ENCODE measurements around the gene SELL. TPM values are rescaled to one million over a fixed set of nuclear protein-coding genes. Genes with fewer than 3 reads are reported as not detected.

SELL gene
- total RNA-seq, 1 donor = under 0.01 TPM

- Histone ChIP-seq H3K27me3 (ENCODE audit: insufficient read depth, low read length) (no peaks in the 10 kb centered on the region), H3K4me2 (ENCODE audit: insufficient read depth, low read length) (no peak overlapping the region), H3K4me3 (ENCODE audit: insufficient read depth, low read length) (no peak overlapping the region), H4K20me1 (ENCODE audit: insufficient read depth, low read length) (no peaks in the 10 kb centered on the region), H2AFZ (ENCODE audit: low read length) (no peak overlapping the region), H3K36me3 (ENCODE audit: insufficient read depth, low read length) (no peaks in the 10 kb centered on the region), H3K9me3 (ENCODE audit: low read depth, low read length) (no peaks in the 10 kb centered on the region), H3K4me1 (ENCODE audit: insufficient read depth, low read length) (no peaks in the 10 kb centered on the region), H3K27ac (ENCODE audit: low read depth, low read length) (no peak overlapping the region), H3K79me2 (ENCODE audit: insufficient read depth, low read length) (no peaks in the 10 kb centered on the region)
- no peak for TF ChIP-seq CTCF (IDR thresholded peaks at IDR 0.05; ENCODE audit: extremely low read depth, low read depth, low read length)
- no peak for DNase-seq (ENCODE audit: insufficient read length, low spot score, missing footprints)
Measured at GRCh38 chr1:169698976-169699375, 12.4 kb downstream of the SELL start.

GRCh38 chr1:169697755-169698154 lies 13.7 kb downstream of the SELL start:
- Histone ChIP-seq H4K20me1 (ENCODE audit: insufficient read depth, low read length) (no peaks in the 10 kb centered on the region), H3K9me3 (ENCODE audit: low read depth, low read length) (no peaks in the 10 kb centered on the region), H3K36me3 (ENCODE audit: insufficient read depth, low read length) (no peaks in the 10 kb centered on the region), H3K79me2 (ENCODE audit: insufficient read depth, low read length) (no peaks in the 10 kb centered on the region), H3K27ac (ENCODE audit: low read depth, low read length) (no peak overlapping the region), H2AFZ (ENCODE audit: low read length) (no peak overlapping the region), H3K4me1 (ENCODE audit: insufficient read depth, low read length) (no peaks in the 10 kb centered on the region), H3K27me3 (ENCODE audit: insufficient read depth, low read length) (no peaks in the 10 kb centered on the region), H3K4me2 (ENCODE audit: insufficient read depth, low read length) (no peak overlapping the region), H3K4me3 (ENCODE audit: insufficient read depth, low read length) (no peak overlapping the region)
- no peak for DNase-seq (ENCODE audit: insufficient read length, low spot score, missing footprints)
- no peak for TF ChIP-seq CTCF (IDR thresholded peaks at IDR 0.05; ENCODE audit: extremely low read depth, low read depth, low read length)

GRCh38 chr1:169696273-169697100 lies 14.9 kb downstream of the SELL start:
- H3K27ac ChIP-seq (ENCODE audit: low read depth, low read length) = no peak overlapping the region
- DNase-seq (ENCODE audit: insufficient read length, low spot score, missing footprints) = no peak

More at GRCh38 chr1:169696273-169697100, 14.9 kb downstream of the SELL start:
- no peak overlapping the region for H2AFZ ChIP-seq (ENCODE audit: low read length)
- no peaks in the 10 kb centered on the region for H3K9me3 ChIP-seq (ENCODE audit: low read depth, low read length)
- no peaks in the 10 kb centered on the region for H3K4me1 ChIP-seq (ENCODE audit: insufficient read depth, low read length)
- no peak overlapping the region for H3K4me3 ChIP-seq (ENCODE audit: insufficient read depth, low read length)
- no peaks in the 10 kb centered on the region for H3K79me2 ChIP-seq (ENCODE audit: insufficient read depth, low read length)
- no peaks in the 10 kb centered on the region for H3K27me3 ChIP-seq (ENCODE audit: insufficient read depth, low read length)
- no peaks in the 10 kb centered on the region for H4K20me1 ChIP-seq (ENCODE audit: insufficient read depth, low read length)
- H3K4me2 ChIP-seq (ENCODE audit: insufficient read depth, low read length) = no peak overlapping the region
- no peak for TF ChIP-seq CTCF (IDR thresholded peaks at IDR 0.05; ENCODE audit: extremely low read depth, low read depth, low read length)
- H3K36me3 ChIP-seq (ENCODE audit: insufficient read depth, low read length) = no peaks in the 10 kb centered on the region

Measured in osteoblast (primary cell).